ENCODE measurements around the gene BRD2.

The BRD2 gene

GRCh38 chr6:33014841-33015634, 46.6 kb downstream of the BRD2 start:
- DNase-seq (ENCODE audit: extremely low spot score), result peak; percentile 70
- TF ChIP-seq CTCF (IDR thresholded peaks at IDR 0.05; ENCODE audit: control extremely low read depth, extremely low read depth, low read depth, missing control alignments), result peak; percentile 65
- POLR2A ChIA-PET, result interaction anchor here (1.0 kb wide), 1 partner anchor 61 kb away, joined by 4 read pairs; the partner anchor contains the start of gene HLA-DPB1
- CTCF ChIA-PET, result interaction anchor here (0.5 to 7.8 kb wide), 48 partner anchors 11 to 235 kb away, joined by 3 to 78 read pairs (median 4); partner anchors contain the start of genes HLA-DPA1, HLA-DPB1 and RING1

GRCh38 chr6:33015798-33016197, 47.4 kb downstream of the BRD2 start:
- CTCF ChIA-PET, result interaction anchor here (0.5 to 7.8 kb wide), 33 partner anchors 11 to 234 kb away, joined by 3 to 78 read pairs (median 4); partner anchors contain the start of genes HLA-DPA1, HLA-DPB1 and RING1
- POLR2A ChIA-PET, result no interaction called here
- DNase-seq (ENCODE audit: extremely low spot score), result no peak
- no peak for TF ChIP-seq CTCF (IDR thresholded peaks at IDR 0.05; ENCODE audit: control extremely low read depth, extremely low read depth, low read depth, missing control alignments)

- DNase-seq (ENCODE audit: extremely low spot score), result no peak
- ChIA-PET POLR2A (no interaction called here), CTCF (interaction anchor here (0.8 to 7.8 kb wide), 13 partner anchors 10 to 232 kb away, joined by 3 to 78 read pairs (median 5); partner anchors contain the start of genes HLA-DPA1 and HLA-DPB1)
- no peak for TF ChIP-seq CTCF (IDR thresholded peaks at IDR 0.05; ENCODE audit: control extremely low read depth, extremely low read depth, low read depth, missing control alignments)
These were observed 48.6 kb downstream of the BRD2 start for GRCh38 chr6:33017018-33017417.

GRCh38 chr6:33017694-33018353, 49.4 kb downstream of the BRD2 start:
- DNase-seq (ENCODE audit: extremely low spot score), result peak; percentile 18
- POLR2A ChIA-PET, result interaction anchor here (1.1 kb wide), 1 partner anchor 11 kb away, joined by 3 read pairs; no protein-coding TSS in a partner anchor
- CTCF ChIA-PET, result interaction anchor here (1.2 to 7.8 kb wide), 12 partner anchors 9 to 231 kb away, joined by 3 to 78 read pairs (median 8); partner anchors contain the start of genes HLA-DPA1 and HLA-DPB1
- no peak for TF ChIP-seq CTCF (IDR thresholded peaks at IDR 0.05; ENCODE audit: control extremely low read depth, extremely low read depth, low read depth, missing control alignments)

- POLR2A ChIA-PET, result interaction anchor here (1.1 to 1.6 kb wide), 2 partner anchors 11 to 55 kb away, joined by 3 to 4 read pairs; partner anchors contain the start of gene HLA-DPA1
These were observed 50.0 kb downstream of the BRD2 start for GRCh38 chr6:33018418-33018817.

More at GRCh38 chr6:33018418-33018817, 50.0 kb downstream of the BRD2 start:
- no peak for TF ChIP-seq CTCF (IDR thresholded peaks at IDR 0.05; ENCODE audit: control extremely low read depth, extremely low read depth, low read depth, missing control alignments)
- peak; percentile 5 for DNase-seq (ENCODE audit: extremely low spot score)
- CTCF ChIA-PET, result interaction anchor here (0.9 to 7.8 kb wide), 14 partner anchors 8 to 230 kb away, joined by 3 to 78 read pairs (median 7); partner anchors contain the start of genes HLA-DPA1 and HLA-DPB1
